Caco-2 (cell line): ENCODE measurements around the gene EPRS1. TPM values are rescaled to one million over a fixed set of nuclear protein-coding genes. Genes with fewer than 3 reads are reported as not detected.

Experiments used
- Bru-seq: library from RNA; stranded (reverse); fragments of 400-500 nt; gene quantifications from one replicate; lab custom pipeline; 2021; lab: Mats Ljungman, UMichigan
- BruChase-seq, 2 experiments: library from RNA; stranded (reverse); fragments of 400-500 nt; gene quantifications; one replicate each; lab custom pipeline; 2021; lab: Mats Ljungman, UMichigan
- BruUV-seq: library from RNA; stranded (reverse); fragments of 400-500 nt; replicated peaks from 2 replicates; lab custom pipeline; 2021; lab: Mats Ljungman, UMichigan
- CTCF ChIA-PET: fragments of 300-600 bp; sonication (Branson Sonifier 250); formaldehyde crosslinking; loops from one replicate; lab custom pipeline; 2022; ENCODE audit warnings: antibody characterized with exemption; lab: Charles Lee
- POLR2A ChIA-PET: fragments of 300-600 bp; sonication (Branson Sonifier 250); formaldehyde crosslinking; loops from one replicate; lab custom pipeline; 2022; ENCODE audit warnings: antibody characterized with exemption; lab: Charles Lee
- DNase-seq, 2 experiments: peaks; one replicate each; pipeline versions ENCODE4 v3.0.0 to v3.0.0-alpha.2; 2020 to 2022
- H3K27me3 ChIP-seq: replicated peaks from 2 replicates; pipeline ENCODE4 v1.6.0; 2011; ENCODE audit warnings: low read length; ENCODE audit not compliant: control insufficient read depth, insufficient read depth
- H3K36me3 ChIP-seq: 2 replicates; pipeline ENCODE4 v1.5.1; 2011; ENCODE audit warnings: low read length; ENCODE audit not compliant: control insufficient read depth, insufficient read depth
- H3K4me1 ChIP-seq: fragments of 250-450 bp; sonication (Bioruptor Pico); 2 replicates; pipeline ENCODE4 v1.5.1; 2020; ENCODE audit warnings: mild to moderate bottlenecking
- H3K4me3 ChIP-seq: 2 replicates; pipeline ENCODE4 v1.5.1; 2011; ENCODE audit warnings: low read depth, mild to moderate bottlenecking, control low read depth, low read length
- H3K9me3 ChIP-seq: fragments of 250-450 bp; sonication (Bioruptor Pico); 2 replicates; pipeline ENCODE4 v1.5.1; 2020; ENCODE audit warnings: mild to moderate bottlenecking, moderate library complexity
- H3K27ac Mint-ChIP-seq: one replicate; pipeline ENCODE4 v1.8.0; 2022; ENCODE audit warnings: mixed read lengths; ENCODE audit not compliant: unreplicated experiment
- H3K27me3 Mint-ChIP-seq: one replicate; pipeline ENCODE4 v1.8.0; 2022; ENCODE audit warnings: mixed read lengths; ENCODE audit not compliant: insufficient read depth, unreplicated experiment
- H3K36me3 Mint-ChIP-seq: one replicate; pipeline ENCODE4 v1.8.0; 2022; ENCODE audit warnings: mild to moderate bottlenecking, mixed read lengths; ENCODE audit not compliant: insufficient read depth, unreplicated experiment
- H3K4me1 Mint-ChIP-seq: one replicate; pipeline ENCODE4 v1.8.0; 2022; ENCODE audit warnings: low read depth, mixed read lengths; ENCODE audit not compliant: unreplicated experiment
- H3K4me3 Mint-ChIP-seq: one replicate; pipeline ENCODE4 v1.8.0; 2022; ENCODE audit warnings: mild to moderate bottlenecking, moderate library complexity, mixed read lengths; ENCODE audit not compliant: unreplicated experiment
- H3K9me3 Mint-ChIP-seq: one replicate; pipeline ENCODE4 v1.8.0; 2022; ENCODE audit warnings: mixed read lengths; ENCODE audit not compliant: unreplicated experiment
- CTCF ChIP-seq, 2 experiments: fragments of 200-600 bp in 1 of 2; IDR thresholded peaks; 1 replicate in 1 of 2; 2 replicates in 1 of 2; pipeline versions ENCODE4 v1.5.1 to v1.8.0; 2011 to 2022; ENCODE audit warnings: antibody characterized with exemption in 1 of 2, control low read depth in 1 of 2, inconsistent platforms in 1 of 2, low read depth in 1 of 2, low read length in 1 of 2, mild to moderate bottlenecking in 1 of 2, moderate library complexity in 1 of 2; ENCODE audit not compliant: insufficient read depth in 1 of 2, severe bottlenecking in 1 of 2, unreplicated experiment in 1 of 2
- intact Hi-C: fragments of 100-400 bp; cut with micrococcal nuclease; formaldehyde crosslinking; loops from one replicate; pipeline ENCODE4 v1.10.0; 2022; ENCODE audit not compliant: unreplicated experiment
- long read RNA-seq: library from polyadenylated mRNA; stranded (forward); transcript quantifications from one replicate; pipeline ENCODE4 v2.0.0, GENCODE V29; 2022
- total RNA-seq: library from RNA; stranded (reverse); gene quantifications from 2 replicates; pipeline ENCODE4 v1.2.3, GENCODE V29; 2022

Gene EPRS1
- total RNA-seq (199 and 215 TPM in 2 replicates), Bru-seq, nascent RNA (percentile 93 among the genes with signal in this experiment), BruChase-seq, experiment 1, labeled RNA remaining after a 2-hour chase (percentile 89 among the genes with signal in this experiment), BruChase-seq, experiment 2, labeled RNA remaining after a 6-hour chase (percentile 96 among the genes with signal in this experiment)
- long read RNA-seq, full-length matches to known transcripts = 157 of 222 reads
- long read RNA-seq, partial matches to known transcripts = 40 of 222 reads
- long read RNA-seq, other reads (novel, unspliced or antisense) = 25 of 222 reads

GRCh38 chr1:220046052-220046930 is at the start of gene EPRS1:
Gene EPRS1, minus strand, starts transcription at chr1:220046505. Its CDS starts 117 bp downstream, at chr1:220046388.
- peak; percentile 67 to 81 for TF ChIP-seq CTCF (IDR thresholded peaks at IDR 0.05; ENCODE audit: insufficient read depth in 1 of 2, low read depth in 1 of 2, low read length in 1 of 2, severe bottlenecking in 1 of 2, unreplicated experiment in 1 of 2)
- ChIA-PET POLR2A (interaction anchor here (0.5 to 1.0 kb wide), 2 partner anchors 43 to 44 kb away, joined by 5 to 6 read pairs; partner anchors contain the start of gene BPNT1), CTCF (interaction anchor here (0.6 kb wide), 1 partner anchor 43 kb away, joined by 5 read pairs; the partner anchor contains the start of gene BPNT1)
- intact Hi-C loops = loop anchor here (1.0 to 2.0 kb wide), 3 partner anchors 43 to 73 kb away; partner anchors contain the start of gene BPNT1
- Histone ChIP-seq H3K4me3 (peak within 1 kb of the TSS; percentile 95), H3K36me3 (no peaks in the 10 kb centered on the region), H3K9me3 (no peaks in the 10 kb centered on the region), H3K27me3 (no peaks in the 10 kb centered on the region), H3K4me1 (peaks cover 14% of the 10 kb centered on the region)
- peak within 1 kb of the TSS; percentile 89 for H3K4me3 Mint-ChIP-seq
- peaks cover 8% of the 10 kb centered on the region for H3K4me1 Mint-ChIP-seq
- TSS peak; percentile 39 for BruUV-seq
- H3K27ac Mint-ChIP-seq = peak within 1 kb of the TSS; percentile 95
- DNase-seq = peak; percentile 96 to 97
- H3K27me3 Mint-ChIP-seq = no peaks in the 10 kb centered on the region
- H3K36me3 Mint-ChIP-seq = peaks cover 45% of the 10 kb centered on the region
- H3K9me3 Mint-ChIP-seq = no peaks in the 10 kb centered on the region

GRCh38 chr1:220094016-220094911 is 48.0 kb upstream of the EPRS1 start, which contains the start of gene IARS2:
Gene IARS2, plus strand, starts transcription at chr1:220094132. Its CDS starts 85 bp downstream, at chr1:220094217.
- intact Hi-C loops = loop anchor here (1.0 kb wide), 1 partner anchor 28 kb away; no protein-coding TSS in a partner anchor
- peak within 1 kb of the TSS; percentile 85 for H3K4me3 ChIP-seq
- BruUV-seq = TSS peak; percentile 37
- H3K36me3 ChIP-seq = peaks cover 2% of the 10 kb centered on the region; the same call in 1 of the 2 replicates
- H3K9me3 Mint-ChIP-seq = no peaks in the 10 kb centered on the region
- H3K4me1 ChIP-seq = 0 out of 2 replicates have a peak, but pooled peaks cover 5% of the 10 kb centered on the region
- H3K27me3 Mint-ChIP-seq = no peaks in the 10 kb centered on the region
- H3K9me3 ChIP-seq = no peaks in the 10 kb centered on the region
- TF ChIP-seq CTCF (IDR thresholded peaks at IDR 0.05; ENCODE audit: insufficient read depth in 1 of 2, low read depth in 1 of 2, low read length in 1 of 2, severe bottlenecking in 1 of 2, unreplicated experiment in 1 of 2) = no peak
- CTCF ChIA-PET = interaction anchor here (0.5 kb wide), 1 partner anchor 103 kb away, joined by 3 read pairs; no protein-coding TSS in a partner anchor
- peaks cover 46% of the 10 kb centered on the region for H3K36me3 Mint-ChIP-seq
- peaks cover 10% of the 10 kb centered on the region for H3K4me1 Mint-ChIP-seq
- no peak within 1 kb of the TSS for H3K27ac Mint-ChIP-seq
- peak; percentile 88 to 93 for DNase-seq
- no peaks in the 10 kb centered on the region for H3K27me3 ChIP-seq
- peak within 1 kb of the TSS; percentile 69 for H3K4me3 Mint-ChIP-seq
- POLR2A ChIA-PET = interaction anchor here (0.6 kb wide), 1 partner anchor 19 kb away, joined by 4 read pairs; no protein-coding TSS in a partner anchor
